Limb (tissue), 2 donors: ENCODE data around the gene SULT1E1.
A peak's percentile ranks its signal among the peaks of the same experiment; 100 is the strongest.

Experiments used
- DNase-seq, 2 donors: peaks; one replicate each; pipeline ENCODE4 v3.0.0-alpha.2; 2016; ENCODE audit errors: extremely low spot score in 2 of 2

Gene SULT1E1, protein sequence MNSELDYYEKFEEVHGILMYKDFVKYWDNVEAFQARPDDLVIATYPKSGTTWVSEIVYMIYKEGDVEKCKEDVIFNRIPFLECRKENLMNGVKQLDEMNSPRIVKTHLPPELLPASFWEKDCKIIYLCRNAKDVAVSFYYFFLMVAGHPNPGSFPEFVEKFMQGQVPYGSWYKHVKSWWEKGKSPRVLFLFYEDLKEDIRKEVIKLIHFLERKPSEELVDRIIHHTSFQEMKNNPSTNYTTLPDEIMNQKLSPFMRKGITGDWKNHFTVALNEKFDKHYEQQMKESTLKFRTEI

DNA sequence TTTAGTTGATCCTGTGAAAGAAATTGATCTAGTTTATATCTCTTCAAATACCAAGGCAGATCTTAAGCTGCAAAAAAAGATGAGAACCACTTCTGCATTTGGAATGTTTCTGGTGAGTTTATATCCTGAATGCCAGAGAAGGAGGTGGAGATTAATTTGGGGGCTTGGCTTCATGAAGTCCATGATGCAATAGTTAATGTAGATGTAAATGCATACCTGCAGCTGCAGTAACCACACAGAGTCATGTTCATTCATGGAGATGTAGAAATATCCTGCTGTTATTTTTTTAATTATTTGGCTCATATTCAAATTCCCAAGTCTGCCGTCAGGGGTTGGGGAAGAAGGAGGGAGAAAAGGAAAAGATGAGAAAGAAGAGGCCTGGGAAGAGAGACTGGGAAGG is at the start of gene SULT1E1:
Gene SULT1E1, minus strand, starts transcription at position 94 of the 400 bp plus-strand sequence. CDS start 2,501 bp downstream, outside the sequence.
- DNase-seq = no peak

- DNase-seq = no peak
These were observed 49.2 kb upstream of the SULT1E1 start for GRCh38 chr4:69909195-69909594.

- no peak for DNase-seq
These were observed 47.2 kb upstream of the SULT1E1 start for GRCh38 chr4:69907151-69907550.

DNA sequence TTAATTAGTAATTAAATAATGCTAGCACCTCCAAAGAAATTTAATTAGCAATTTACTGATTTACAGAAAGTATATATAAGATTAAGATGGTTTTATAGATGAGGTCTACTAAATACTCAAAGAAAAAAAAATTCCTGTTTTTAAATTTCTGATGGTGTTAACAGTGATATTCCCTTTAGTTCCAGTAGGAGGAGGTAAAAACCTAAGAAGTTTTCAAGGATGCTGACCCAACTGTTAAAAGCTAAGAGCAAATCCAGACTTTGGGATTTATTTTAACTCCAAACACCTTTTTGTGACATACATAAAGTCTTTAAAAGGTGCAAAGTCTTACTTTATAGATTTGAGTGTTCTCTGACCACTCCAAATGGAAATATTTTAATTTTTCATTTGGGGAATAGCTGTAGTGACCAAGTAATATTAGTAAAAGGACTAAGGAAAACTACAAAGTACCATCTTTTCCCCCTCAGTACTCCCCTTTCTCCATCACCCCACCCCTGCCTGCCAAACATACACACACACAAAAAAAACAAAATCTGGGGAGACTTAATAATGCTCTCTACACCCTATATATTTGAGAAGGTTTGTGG is 36.7 kb upstream of the SULT1E1 start:
- peak in 1 of 2 donors; percentile 9 for DNase-seq

GRCh38 chr4:69894721-69895120 is 34.8 kb upstream of the SULT1E1 start:
- no peak for DNase-seq

DNA sequence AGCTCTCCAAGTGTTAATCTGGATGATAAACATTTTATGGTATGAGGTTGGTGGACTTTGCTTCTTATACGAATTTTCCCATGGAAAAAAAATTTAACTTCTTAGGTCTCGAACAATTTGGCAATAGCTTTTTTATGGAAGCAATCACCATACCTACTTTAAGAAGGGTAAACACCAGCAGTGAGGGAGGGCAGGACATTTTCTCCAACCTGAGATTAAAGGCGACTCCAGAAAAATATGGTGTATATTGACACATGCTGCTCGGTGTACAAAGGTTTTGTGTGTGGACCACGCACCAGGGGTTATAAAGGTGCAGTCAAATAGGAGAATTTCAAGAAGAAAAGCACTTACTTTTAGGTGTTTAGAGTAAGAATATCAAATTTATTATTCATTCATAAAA is 34.2 kb upstream of the SULT1E1 start:
- DNase-seq = no peak

- no peak for DNase-seq
These were observed 28.4 kb upstream of the SULT1E1 start for GRCh38 chr4:69888336-69888735.

GRCh38 chr4:69882150-69882549 is 22.2 kb upstream of the SULT1E1 start:
- DNase-seq = no peak

DNA sequence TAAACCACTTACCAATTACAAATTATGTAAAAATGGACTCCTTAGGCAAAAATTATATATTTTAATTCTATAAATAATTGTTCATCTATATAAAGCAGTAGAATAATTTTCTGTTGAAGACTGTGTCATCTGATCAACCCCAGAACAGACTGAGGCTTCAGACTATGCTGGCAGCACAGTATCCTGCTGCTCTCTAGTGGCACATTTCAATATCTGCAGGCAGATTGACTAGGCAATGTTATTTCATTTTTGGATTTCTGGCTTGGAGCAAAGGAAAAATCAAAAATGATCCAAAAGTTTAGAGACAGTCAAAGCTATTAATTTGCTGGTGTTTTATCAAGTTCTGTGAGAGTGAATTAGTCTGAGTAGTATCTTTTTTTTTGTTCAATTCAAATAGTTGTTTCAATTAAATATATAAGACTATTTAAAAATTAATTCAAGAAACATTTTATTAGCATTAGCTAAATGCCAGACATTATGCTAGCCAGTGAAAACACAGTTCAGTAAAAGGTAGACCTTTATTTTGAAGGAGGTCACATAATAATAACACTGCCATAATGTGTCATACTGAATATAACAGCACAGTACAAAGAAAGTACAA is 21.3 kb upstream of the SULT1E1 start:
- peak in 1 of 2 donors; percentile 85 for DNase-seq

GRCh38 chr4:69878250-69878649 is 18.3 kb upstream of the SULT1E1 start:
- DNase-seq = no peak

DNA sequence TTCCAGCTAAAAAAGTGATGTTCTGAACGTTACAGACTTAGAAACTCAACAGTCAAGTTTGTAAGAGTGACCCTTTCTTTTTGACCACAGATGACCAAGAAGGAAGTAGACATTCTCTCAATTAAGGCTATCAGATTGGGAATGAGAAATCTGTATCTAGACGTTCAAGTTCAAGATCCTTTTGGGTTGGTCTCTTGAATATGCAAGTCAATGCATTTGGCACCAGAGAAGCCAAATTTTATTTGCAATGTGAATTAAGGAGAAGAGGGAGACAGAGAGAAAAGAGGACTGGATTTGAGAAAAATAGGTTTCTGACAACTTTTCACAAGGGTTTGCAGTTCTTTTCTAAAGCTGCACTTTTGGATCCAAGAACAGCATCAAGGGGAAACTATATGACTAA is 17.5 kb upstream of the SULT1E1 start:
- no peak for DNase-seq

GRCh38 chr4:69876071-69876470 is 16.1 kb upstream of the SULT1E1 start:
- DNase-seq = no peak

DNA sequence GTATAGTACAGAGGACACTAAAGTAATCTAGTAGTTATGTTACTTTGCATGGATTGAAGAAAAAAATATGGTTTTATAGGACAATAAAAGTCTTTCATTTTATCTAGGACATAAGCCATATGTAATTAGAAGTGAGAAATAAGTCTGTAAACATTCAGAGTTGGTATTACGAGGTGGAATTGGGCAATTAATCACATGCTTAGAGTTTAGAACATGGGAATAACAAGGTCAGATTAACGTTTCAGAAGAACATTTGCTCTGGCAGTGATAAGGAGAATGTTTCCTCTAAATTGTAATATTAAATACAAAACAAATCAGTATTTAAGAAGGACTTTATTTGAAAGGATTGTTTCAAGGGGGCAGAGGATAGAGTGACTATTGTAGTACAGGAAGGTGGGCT is 15.6 kb upstream of the SULT1E1 start:
- DNase-seq = no peak

GRCh38 chr4:69874507-69874906 is 14.6 kb upstream of the SULT1E1 start:
- no peak for DNase-seq

GRCh38 chr4:69861756-69862155 is 1.8 kb upstream of the SULT1E1 start:
- no peak for DNase-seq

DNA sequence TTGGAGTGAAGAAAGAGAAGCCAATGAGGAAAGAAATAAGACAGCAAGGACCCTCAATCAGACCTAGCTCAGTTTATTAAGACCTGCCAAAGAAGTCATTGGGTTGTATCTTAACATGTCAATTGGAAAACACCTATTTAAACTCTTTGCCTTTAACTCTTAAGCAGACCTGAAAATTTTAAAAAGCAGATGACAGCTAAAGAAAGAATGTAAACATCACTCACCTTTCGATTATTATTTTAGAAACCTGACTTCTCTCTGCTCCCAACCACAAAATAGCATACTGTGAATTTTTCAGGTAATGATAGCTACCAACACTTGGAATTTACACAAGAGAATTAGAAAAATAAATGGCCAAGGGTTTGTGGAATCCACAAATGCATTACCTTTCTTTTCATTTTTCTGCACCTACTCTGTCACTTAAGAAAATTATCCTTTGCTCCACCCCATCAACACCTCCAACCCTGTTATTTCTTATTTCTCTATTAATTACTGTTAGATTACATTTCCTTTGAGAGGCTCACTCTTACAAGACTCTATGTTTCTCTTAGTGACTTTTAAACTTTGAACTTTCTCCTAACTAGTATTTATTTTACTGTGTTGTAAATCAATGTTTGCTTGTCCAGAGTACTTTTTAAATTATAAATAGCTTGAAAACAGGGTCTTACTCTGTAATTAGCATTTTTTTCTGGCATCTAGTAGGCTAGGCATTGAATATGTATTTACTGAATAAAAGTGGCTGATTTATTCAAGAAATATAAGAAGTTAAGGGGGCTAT is 765 bp upstream of the SULT1E1 start:
- no peak for DNase-seq

GRCh38 chr4:69859140-69859685 is 732 bp downstream of the SULT1E1 start:
- no peak for DNase-seq

- DNase-seq = peak in 1 of 2 donors; percentile 42
These were observed 1.3 kb downstream of the SULT1E1 start for GRCh38 chr4:69858690-69859089.

DNA sequence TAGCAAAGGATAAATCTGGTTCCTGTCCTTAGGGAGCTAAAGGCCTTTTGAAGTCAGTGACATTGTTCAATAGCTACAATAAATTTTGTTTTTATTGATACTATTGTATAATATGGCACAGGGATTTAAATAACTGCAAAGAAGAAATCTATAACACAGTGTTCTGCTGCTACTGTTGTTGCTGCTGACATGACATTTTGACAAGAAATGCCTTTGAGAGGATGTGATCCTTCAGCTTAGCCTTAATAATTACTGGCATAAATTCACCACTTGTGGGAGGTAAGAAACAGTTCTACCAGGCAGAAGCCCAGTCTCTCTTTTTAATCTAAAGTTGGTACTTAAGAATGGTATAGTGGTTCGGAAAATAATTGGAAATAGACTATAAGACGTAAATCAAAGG is 4.1 kb downstream of the SULT1E1 start:
- no peak for DNase-seq

- DNase-seq = no peak
These were observed 10.0 kb downstream of the SULT1E1 start for GRCh38 chr4:69849969-69850368.

- no peak for DNase-seq
These were observed 10.6 kb downstream of the SULT1E1 start for GRCh38 chr4:69849297-69849696.

- no peak for DNase-seq
These were observed 11.9 kb downstream of the SULT1E1 start for GRCh38 chr4:69848028-69848427.
